NCI-H187 (cell line): Measurements from ENCODE around the gene KLHL40.

Source experiments
- DNase-seq, 2 experiments: peaks; one replicate each; lab custom pipeline; 2025; lab: John Stamatoyannopoulos, UW

The KLHL40 gene

GRCh38 chr3:42657675-42658074 is 27.7 kb upstream of the KLHL40 start:
- no peak for DNase-seq

- DNase-seq = no peak
Measured at GRCh38 chr3:42658091-42658770, 27.1 kb upstream of the KLHL40 start.

- DNase-seq = no peak
Measured at GRCh38 chr3:42658771-42659390, 26.5 kb upstream of the KLHL40 start.

- DNase-seq = no peak
Measured at GRCh38 chr3:42659451-42660130, 25.7 kb upstream of the KLHL40 start.

- DNase-seq = no peak
Measured at GRCh38 chr3:42660131-42660715, 25.1 kb upstream of the KLHL40 start.

- no peak for DNase-seq
Measured at GRCh38 chr3:42660898-42661297, 24.4 kb upstream of the KLHL40 start.

- no peak for DNase-seq
Measured at GRCh38 chr3:42661593-42662022, 23.7 kb upstream of the KLHL40 start.

- no peak for DNase-seq
Measured at GRCh38 chr3:42662037-42662812, 23.1 kb upstream of the KLHL40 start.

- DNase-seq = no peak
Measured at GRCh38 chr3:42662813-42663535, 22.4 kb upstream of the KLHL40 start.

- DNase-seq = no peak
Measured at GRCh38 chr3:42663581-42664437, 21.5 kb upstream of the KLHL40 start.

- DNase-seq = no peak
Measured at GRCh38 chr3:42664438-42664803, 20.9 kb upstream of the KLHL40 start.

GRCh38 chr3:42665050-42665878 is 20.1 kb upstream of the KLHL40 start:
- DNase-seq = no peak

- DNase-seq = no peak
Measured at GRCh38 chr3:42666022-42666421, 19.3 kb upstream of the KLHL40 start.

GRCh38 chr3:42666577-42666998 is 18.7 kb upstream of the KLHL40 start:
- DNase-seq = no peak

GRCh38 chr3:42667096-42667522 is 18.2 kb upstream of the KLHL40 start:
- DNase-seq = no peak

- peak; percentile 28 to 61 for DNase-seq
Measured at GRCh38 chr3:42667523-42668412, 17.6 kb upstream of the KLHL40 start.

- DNase-seq = no peak
Measured at GRCh38 chr3:42668413-42668760, 16.9 kb upstream of the KLHL40 start.

GRCh38 chr3:42668793-42669217 is 16.5 kb upstream of the KLHL40 start:
- no peak for DNase-seq
